DND-41 (cell line): ENCODE data around the gene GORASP1.

ENCODE experiments used
- ATAC-seq: fragments of 200-7000 bp; cut with Tn5 transposase; 3 replicates; pipeline ENCODE4 v1.9.1; 2021; ENCODE audit warnings: low read depth; ENCODE audit not compliant: insufficient read depth
- DNase-seq: peaks from one replicate; pipeline ENCODE4 v3.0.0-alpha.2; 2020
- H2AFZ ChIP-seq: 2 replicates; pipeline ENCODE4 v1.6.0; 2012; ENCODE audit warnings: low read depth, low read length
- H3K27ac ChIP-seq: 2 replicates; pipeline ENCODE4 v1.5.1; 2012; ENCODE audit warnings: low read length, inconsistent platforms
- H3K27me3 ChIP-seq: fragments of 200-600 bp; sonication (generic); 2 replicates; pipeline ENCODE4 v1.6.0; 2012; ENCODE audit warnings: low read length, mild to moderate bottlenecking, inconsistent platforms; ENCODE audit not compliant: insufficient read depth, poor library complexity
- H3K36me3 ChIP-seq: 2 replicates; pipeline ENCODE4 v1.5.1; 2012; ENCODE audit warnings: low read length, inconsistent platforms; ENCODE audit not compliant: insufficient read depth
- H3K4me1 ChIP-seq: 2 replicates; pipeline ENCODE4 v1.5.1; 2012; ENCODE audit warnings: mild to moderate bottlenecking, low read length; ENCODE audit not compliant: insufficient read depth
- H3K4me2 ChIP-seq: 2 replicates; pipeline ENCODE4 v1.6.0; 2012; ENCODE audit warnings: mild to moderate bottlenecking, moderate library complexity, low read length, inconsistent platforms; ENCODE audit not compliant: insufficient read depth
- H3K4me3 ChIP-seq, 2 experiments: fragments of 200-600 bp in 1 of 2; shearing (Covaris generic) in 1 of 2; 2 replicates each; pipeline ENCODE4 v1.5.1; 2012 to 2016; ENCODE audit warnings: inconsistent platforms in 2 of 2, low read length in 2 of 2, mild to moderate bottlenecking in 2 of 2, low read depth in 1 of 2, moderate library complexity in 1 of 2
- H3K79me2 ChIP-seq: 2 replicates; pipeline ENCODE4 v1.6.0; 2012; ENCODE audit warnings: low read length, inconsistent platforms; ENCODE audit not compliant: insufficient read depth
- H3K9ac ChIP-seq: 2 replicates; pipeline ENCODE4 v1.6.0; 2012; ENCODE audit warnings: low read depth, mild to moderate bottlenecking, inconsistent platforms, low read length, moderate library complexity
- H3K9me3 ChIP-seq: 2 replicates; pipeline ENCODE4 v1.5.1; 2012; ENCODE audit warnings: low read length, moderate library complexity, mild to moderate bottlenecking, inconsistent platforms; ENCODE audit not compliant: insufficient read depth, severe bottlenecking
- H4K20me1 ChIP-seq: 2 replicates; pipeline ENCODE4 v1.6.0; 2012; ENCODE audit warnings: low read length; ENCODE audit not compliant: insufficient read depth
- EZH2 ChIP-seq: IDR thresholded peaks from 3 replicates; pipeline ENCODE4 v1.6.1; 2012; ENCODE audit warnings: borderline replicate concordance, low read depth, mild to moderate bottlenecking, moderate library complexity, low read length, inconsistent platforms; ENCODE audit not compliant: severe bottlenecking
- TF ChIP-seq, protein P1 (sequence below): IDR thresholded peaks from 2 replicates; pipeline ENCODE4 v1.5.1; 2012; ENCODE audit warnings: borderline replicate concordance, low read length, moderate library complexity, mild to moderate bottlenecking; ENCODE audit not compliant: poor library complexity, severe bottlenecking; ENCODE audit errors: extremely low read depth

GORASP1 gene

DNA sequence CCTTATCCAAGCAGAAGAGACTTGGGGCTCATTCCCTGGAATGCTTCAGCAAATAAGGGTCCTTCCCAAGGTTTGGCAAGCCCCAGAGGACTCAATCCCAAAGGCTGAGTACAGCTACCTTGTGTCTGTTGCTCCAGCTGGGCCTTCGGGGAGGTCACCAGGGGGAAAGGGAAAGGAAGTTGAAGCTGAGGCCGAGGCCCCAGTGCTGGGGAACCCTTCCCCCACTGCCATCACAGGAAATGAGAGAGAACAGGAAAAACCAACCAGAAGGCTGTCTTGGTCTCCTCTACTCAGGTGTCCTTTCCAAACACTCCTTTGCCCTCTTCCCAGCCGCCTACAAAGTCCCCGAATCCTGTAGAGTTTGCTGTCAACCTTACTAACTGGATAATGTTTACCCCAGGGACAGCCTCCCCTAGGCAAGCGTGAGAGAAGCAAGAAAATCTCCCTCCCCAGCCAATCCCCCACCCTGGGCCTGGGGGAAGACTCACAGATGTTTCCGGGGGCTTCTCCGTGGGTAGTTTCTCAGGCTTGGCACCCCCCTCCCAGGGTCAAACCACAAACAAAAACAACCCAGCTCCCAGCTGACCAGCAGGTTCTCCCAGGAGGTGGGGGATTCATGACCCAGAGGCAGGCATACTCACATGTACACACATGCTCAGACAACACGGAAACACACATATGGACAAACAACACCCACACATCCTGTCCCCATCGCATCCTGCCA is 40.4 kb upstream of the GORASP1 start:
- TF ChIP-seq, protein P1, sequence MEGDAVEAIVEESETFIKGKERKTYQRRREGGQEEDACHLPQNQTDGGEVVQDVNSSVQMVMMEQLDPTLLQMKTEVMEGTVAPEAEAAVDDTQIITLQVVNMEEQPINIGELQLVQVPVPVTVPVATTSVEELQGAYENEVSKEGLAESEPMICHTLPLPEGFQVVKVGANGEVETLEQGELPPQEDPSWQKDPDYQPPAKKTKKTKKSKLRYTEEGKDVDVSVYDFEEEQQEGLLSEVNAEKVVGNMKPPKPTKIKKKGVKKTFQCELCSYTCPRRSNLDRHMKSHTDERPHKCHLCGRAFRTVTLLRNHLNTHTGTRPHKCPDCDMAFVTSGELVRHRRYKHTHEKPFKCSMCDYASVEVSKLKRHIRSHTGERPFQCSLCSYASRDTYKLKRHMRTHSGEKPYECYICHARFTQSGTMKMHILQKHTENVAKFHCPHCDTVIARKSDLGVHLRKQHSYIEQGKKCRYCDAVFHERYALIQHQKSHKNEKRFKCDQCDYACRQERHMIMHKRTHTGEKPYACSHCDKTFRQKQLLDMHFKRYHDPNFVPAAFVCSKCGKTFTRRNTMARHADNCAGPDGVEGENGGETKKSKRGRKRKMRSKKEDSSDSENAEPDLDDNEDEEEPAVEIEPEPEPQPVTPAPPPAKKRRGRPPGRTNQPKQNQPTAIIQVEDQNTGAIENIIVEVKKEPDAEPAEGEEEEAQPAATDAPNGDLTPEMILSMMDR = no peak
- no peak for TF ChIP-seq EZH2
- Histone ChIP-seq H4K20me1 (peaks cover 19% of the 10 kb centered on the region), H3K79me2 (no peaks in the 10 kb centered on the region), H3K9ac (peak overlapping the region; percentile 43), H2AFZ (peak overlapping the region; percentile 62), H3K27ac (peak overlapping the region; percentile 86), H3K9me3 (no peaks in the 10 kb centered on the region), H3K4me3 (peak overlapping the region in 1 of 2 experiments; percentile 30; a peak in 2 of 4 replicates), H3K4me2 (peak overlapping the region; percentile 58), H3K4me1 (peaks cover 64% of the 10 kb centered on the region), H3K27me3 (peaks cover 9% of the 10 kb centered on the region), H3K36me3 (peaks cover 18% of the 10 kb centered on the region; the same call in 1 of the 2 replicates)
- DNase-seq (peak; percentile 77), ATAC-seq (peak; percentile 67)

DNA sequence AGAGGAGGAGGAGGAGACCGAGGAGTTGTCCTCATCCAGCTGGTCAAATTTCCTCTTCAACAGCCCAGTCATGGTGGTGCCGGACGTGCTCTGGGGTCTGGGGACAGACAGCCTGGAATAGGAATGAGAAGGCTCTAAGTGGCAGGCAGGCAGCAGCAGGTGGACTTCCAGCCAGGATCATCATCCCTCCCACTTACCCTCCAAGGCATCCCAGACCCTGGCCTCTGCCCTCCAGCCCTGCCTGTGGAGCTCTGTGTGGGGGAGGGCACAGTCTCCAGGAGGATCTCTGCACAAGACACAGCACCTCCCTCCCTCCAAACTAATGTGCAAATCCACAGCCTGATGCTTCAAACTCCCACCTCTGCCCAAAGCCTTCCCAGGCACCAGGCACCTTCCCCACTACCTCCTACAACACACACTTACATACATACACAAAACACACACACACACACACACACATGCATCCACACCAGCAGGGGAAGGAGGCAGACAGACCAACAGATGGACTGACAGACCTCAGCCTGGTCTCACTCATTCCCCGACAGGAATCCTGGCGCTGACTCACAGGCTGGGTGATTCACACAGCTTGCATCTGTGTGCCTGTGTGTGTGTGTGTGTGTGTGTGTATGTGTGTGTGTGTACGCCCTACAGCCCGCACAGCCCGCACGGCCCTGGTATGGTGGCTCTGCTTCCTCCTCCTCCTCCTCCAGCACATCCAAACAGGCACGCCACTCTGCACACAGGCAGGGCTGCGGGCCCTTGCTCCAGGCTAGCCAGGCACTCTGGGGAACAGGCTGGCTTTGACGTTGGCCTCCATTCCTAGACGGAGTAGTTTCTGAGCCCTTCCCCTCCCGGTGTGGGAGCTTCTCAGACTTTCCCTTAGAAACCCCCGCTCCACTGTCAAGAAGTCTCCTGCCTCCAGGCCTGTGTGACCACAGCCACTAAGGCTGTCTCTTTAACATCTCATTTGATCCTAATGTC is 39.5 kb upstream of the GORASP1 start:
- ATAC-seq = peak; percentile 66
- no peaks in the 10 kb centered on the region for H3K9me3 ChIP-seq
- H3K4me2 ChIP-seq = peak overlapping the region; percentile 58
- H3K27ac ChIP-seq = peak overlapping the region; percentile 86
- peak overlapping the region in 1 of 2 experiments; percentile 30; a peak in 2 of 4 replicates for H3K4me3 ChIP-seq
- peak; percentile 77 for DNase-seq
- no peak for TF ChIP-seq EZH2
- TF ChIP-seq, protein P1 = no peak
- H3K4me1 ChIP-seq = peaks cover 55% of the 10 kb centered on the region
- no peaks in the 10 kb centered on the region for H3K27me3 ChIP-seq
- H4K20me1 ChIP-seq = peaks cover 10% of the 10 kb centered on the region
- H3K9ac ChIP-seq = peak overlapping the region; percentile 43
- peaks cover 18% of the 10 kb centered on the region; the same call in 1 of the 2 replicates for H3K36me3 ChIP-seq
- no peaks in the 10 kb centered on the region for H3K79me2 ChIP-seq
- peak overlapping the region; percentile 62; the same call in 1 of the 2 replicates for H2AFZ ChIP-seq

DNA sequence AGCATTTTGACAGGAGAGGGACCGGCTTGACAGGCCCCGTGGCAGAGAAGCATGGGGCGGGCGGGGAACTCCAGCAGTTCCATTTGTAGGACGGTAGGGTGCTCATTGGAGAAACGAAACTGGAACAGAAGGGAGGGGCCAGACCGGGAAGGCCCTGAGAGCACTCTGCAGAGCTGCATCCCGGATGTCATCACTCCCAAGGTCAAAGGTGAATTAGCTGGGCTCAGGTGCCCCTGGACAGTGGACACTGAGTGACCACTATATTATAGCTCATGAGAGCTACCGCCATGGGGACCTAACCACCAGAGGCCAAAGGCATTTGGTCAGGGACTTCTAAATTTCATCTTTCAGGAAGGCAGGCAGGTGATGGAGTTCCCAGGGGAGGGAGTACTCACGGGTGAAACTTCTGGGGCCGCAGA is 38.7 kb upstream of the GORASP1 start:
- no peak for TF ChIP-seq EZH2
- TF ChIP-seq, protein P1 = no peak
- Histone ChIP-seq H4K20me1 (0 out of 2 replicates have a peak, but pooled peaks cover 4% of the 10 kb centered on the region), H3K27me3 (no peaks in the 10 kb centered on the region)

More for the DNA sequence above, 38.7 kb upstream of the GORASP1 start:
- no peak for ATAC-seq
- no peaks in the 10 kb centered on the region for H3K9me3 ChIP-seq
- peak overlapping the region; percentile 58; the same call in 1 of the 2 replicates for H3K4me2 ChIP-seq
- no peak overlapping the region for H2AFZ ChIP-seq
- H3K27ac ChIP-seq = peak overlapping the region; percentile 86; the same call in 1 of the 2 replicates
- no peak overlapping the region for H3K4me3 ChIP-seq
- no peaks in the 10 kb centered on the region for H3K79me2 ChIP-seq
- H3K36me3 ChIP-seq = peaks cover 18% of the 10 kb centered on the region; the same call in 1 of the 2 replicates
- no peak overlapping the region for H3K9ac ChIP-seq
- H3K4me1 ChIP-seq = peaks cover 47% of the 10 kb centered on the region
- DNase-seq = no peak
